ENCODE measurements around the gene OLFML3. TPM values are rescaled to one million over a fixed set of nuclear protein-coding genes. Genes with fewer than 3 reads are reported as not detected.
A peak's percentile ranks its signal among the peaks of the same experiment; 100 is the strongest.
"Not testable (repeated sequence)": the region's sequence is repeated elsewhere in the genome, so short reads cannot be mapped to it uniquely, and the experiment has no call there.

The OLFML3 gene
- total and polyA plus RNA-seq, 7 donors, result 6.4 to 15.8 (median 9.9) TPM

DNA sequence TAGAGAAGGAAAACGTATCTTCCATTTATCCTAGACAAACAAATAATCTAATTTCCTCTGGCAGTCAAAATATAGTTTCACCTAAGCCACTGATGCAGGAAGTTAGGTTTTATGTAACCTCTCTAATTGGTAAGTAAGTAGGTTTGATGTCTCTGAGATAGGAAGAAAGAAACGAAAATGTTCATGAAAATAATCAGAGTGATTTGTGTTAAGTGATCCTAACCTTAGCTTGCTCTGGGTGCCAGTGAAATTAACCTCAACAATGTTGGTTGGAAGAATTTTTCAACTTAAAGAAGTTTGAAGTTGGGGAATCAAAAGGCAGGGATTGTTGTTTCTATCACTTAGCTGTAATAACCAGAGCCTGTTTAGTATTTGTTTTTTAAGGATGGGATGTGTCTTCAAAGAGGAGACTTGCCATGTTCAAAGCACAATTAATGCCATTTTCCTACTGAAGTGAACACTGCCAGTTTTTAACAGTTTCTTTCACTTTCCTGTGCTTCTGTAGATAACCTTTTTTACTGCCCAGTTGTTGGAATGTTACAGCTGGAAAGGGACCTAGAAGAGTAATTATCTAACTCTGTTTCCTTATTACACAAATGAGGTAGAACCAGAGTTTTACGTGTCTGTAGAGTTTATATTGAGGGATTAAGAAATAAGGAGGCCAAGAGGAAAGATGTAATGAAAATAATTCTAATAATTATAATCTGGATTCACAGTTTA lies 31.7 kb upstream of the OLFML3 start:
- 24 to 41% (median 25%) methylated on average over 3 of the region's 3 CpGs for WGBS, 3 donors
- peak overlapping the region; percentile 28 for H3K4me3 ChIP-seq
- TF ChIP-seq, protein P1, sequence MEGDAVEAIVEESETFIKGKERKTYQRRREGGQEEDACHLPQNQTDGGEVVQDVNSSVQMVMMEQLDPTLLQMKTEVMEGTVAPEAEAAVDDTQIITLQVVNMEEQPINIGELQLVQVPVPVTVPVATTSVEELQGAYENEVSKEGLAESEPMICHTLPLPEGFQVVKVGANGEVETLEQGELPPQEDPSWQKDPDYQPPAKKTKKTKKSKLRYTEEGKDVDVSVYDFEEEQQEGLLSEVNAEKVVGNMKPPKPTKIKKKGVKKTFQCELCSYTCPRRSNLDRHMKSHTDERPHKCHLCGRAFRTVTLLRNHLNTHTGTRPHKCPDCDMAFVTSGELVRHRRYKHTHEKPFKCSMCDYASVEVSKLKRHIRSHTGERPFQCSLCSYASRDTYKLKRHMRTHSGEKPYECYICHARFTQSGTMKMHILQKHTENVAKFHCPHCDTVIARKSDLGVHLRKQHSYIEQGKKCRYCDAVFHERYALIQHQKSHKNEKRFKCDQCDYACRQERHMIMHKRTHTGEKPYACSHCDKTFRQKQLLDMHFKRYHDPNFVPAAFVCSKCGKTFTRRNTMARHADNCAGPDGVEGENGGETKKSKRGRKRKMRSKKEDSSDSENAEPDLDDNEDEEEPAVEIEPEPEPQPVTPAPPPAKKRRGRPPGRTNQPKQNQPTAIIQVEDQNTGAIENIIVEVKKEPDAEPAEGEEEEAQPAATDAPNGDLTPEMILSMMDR (IDR thresholded peaks at IDR 0.05), result no peak
- intact Hi-C loops (cut with DNase I), result no loop called here
- no peak for ATAC-seq
- H3K27me3 ChIP-seq (ENCODE audit: insufficient read depth in 3 of 3, low read length in 2 of 3), result no peaks in the 10 kb centered on the region
- peaks cover 38% of the 10 kb centered on the region for H3K4me1 ChIP-seq
- no peaks in the 10 kb centered on the region for H3K9me3 ChIP-seq
- DNase-seq, result no peak
- peaks cover 0 to 9% of the 10 kb centered on the region in 2 donors for H3K36me3 ChIP-seq (ENCODE audit: insufficient read depth in 1 of 2, low read depth in 1 of 2)
- H3K27ac ChIP-seq, result peak overlapping the region; percentile 56

DNA sequence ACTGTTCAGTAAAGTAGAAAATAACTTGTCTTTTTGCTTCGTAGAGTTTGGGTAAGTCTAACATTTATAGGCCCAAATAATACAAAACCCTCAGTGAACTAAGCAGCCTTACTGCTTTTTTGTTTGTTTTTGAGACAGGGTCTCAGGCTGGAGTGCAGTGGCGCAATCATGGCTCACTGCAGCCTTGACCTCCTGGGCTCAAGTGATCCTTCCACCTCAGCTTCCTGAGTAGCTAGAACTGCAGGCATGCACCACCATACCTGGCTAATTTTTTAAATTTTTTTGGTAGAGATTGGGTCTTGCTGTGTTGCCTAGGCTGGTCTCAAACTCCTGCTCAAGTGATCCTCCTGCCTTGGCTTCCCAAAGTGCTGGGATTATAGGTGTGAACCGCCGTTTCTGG lies 31.1 kb upstream of the OLFML3 start:
- DNase-seq; H3K27me3 ChIP-seq (ENCODE audit: insufficient read depth in 3 of 3, low read length in 2 of 3); H3K9me3 ChIP-seq; intact Hi-C loops (cut with DNase I); H3K36me3 ChIP-seq (ENCODE audit: insufficient read depth in 1 of 2, low read depth in 1 of 2); H3K4me3 ChIP-seq: not testable (repeated sequence)
- H3K27ac ChIP-seq, result peak overlapping the region; percentile 56
- ATAC-seq, result peak in 1 of 4 donors; percentile 29
- peaks cover 38% of the 10 kb centered on the region for H3K4me1 ChIP-seq
- 74 to 89% (median 84%) methylated on average over 4 of the region's 4 CpGs for WGBS, 3 donors

DNA sequence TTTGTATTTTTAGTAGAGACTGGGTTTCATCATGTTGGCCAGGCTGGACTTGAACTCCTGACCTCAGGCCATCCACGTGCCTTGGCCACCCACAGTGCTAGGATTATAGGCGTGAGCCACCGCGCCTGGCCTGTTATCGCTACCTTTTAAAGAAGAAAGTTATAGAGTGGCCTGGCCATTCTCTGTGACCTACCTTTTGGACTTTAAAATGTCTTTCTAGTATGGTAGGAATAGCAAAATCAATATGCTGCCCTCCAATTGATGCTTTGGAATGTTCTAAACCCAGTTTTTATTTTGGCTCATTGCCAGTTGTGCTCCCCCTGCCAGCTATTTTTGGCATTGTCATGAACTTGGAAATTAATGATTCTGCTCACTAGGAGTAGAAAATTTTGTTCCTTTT lies 30.3 kb upstream of the OLFML3 start:
- ATAC-seq (peak in 2 of 4 donors; percentile 58 to 67), DNase-seq (no peak)
- intact Hi-C loops (cut with DNase I), result no loop called here
- H3K27ac ChIP-seq, result no peak overlapping the region
- H3K9me3 ChIP-seq, result no peaks in the 10 kb centered on the region
- H3K4me1 ChIP-seq, result peaks cover 38% of the 10 kb centered on the region
- H3K4me3 ChIP-seq, result no peak overlapping the region
- H3K36me3 ChIP-seq (ENCODE audit: insufficient read depth in 1 of 2, low read depth in 1 of 2), result peaks cover 0 to 5% of the 10 kb centered on the region in 2 donors
- TF ChIP-seq, protein P1 (IDR thresholded peaks at IDR 0.05), result peak; percentile 26
- no peaks in the 10 kb centered on the region for H3K27me3 ChIP-seq (ENCODE audit: insufficient read depth in 3 of 3, low read length in 2 of 3)
- WGBS, 3 donors, result 49 to 73% (median 52%) methylated on average over 5 of the region's 5 CpGs

DNA sequence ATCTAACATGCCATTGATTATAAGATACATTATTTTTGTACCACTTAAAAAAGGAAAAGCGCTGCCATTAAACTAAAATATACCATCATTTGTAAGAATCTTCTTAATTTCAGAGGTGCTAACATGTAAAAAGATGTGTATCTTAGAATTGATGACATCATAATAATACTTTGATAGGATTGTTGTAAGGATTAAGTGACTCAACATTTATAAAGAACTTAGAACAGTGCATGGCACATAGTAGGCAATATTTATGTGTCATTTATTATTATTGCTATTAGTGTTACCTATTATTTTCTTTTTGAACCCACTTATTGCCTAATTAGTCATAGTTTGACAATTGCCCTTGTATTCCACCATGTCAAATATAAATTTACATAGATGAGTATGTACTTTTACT lies 28.4 kb upstream of the OLFML3 start:
- Histone ChIP-seq H3K27ac (no peak overlapping the region), H3K4me1 (peaks cover 34% of the 10 kb centered on the region), H3K4me3 (no peak overlapping the region), H3K9me3 (no peaks in the 10 kb centered on the region), H3K36me3 (ENCODE audit: insufficient read depth in 1 of 2, low read depth in 1 of 2) (peaks cover 0 to 24% of the 10 kb centered on the region in 2 donors), H3K27me3 (ENCODE audit: insufficient read depth in 3 of 3, low read length in 2 of 3) (no peaks in the 10 kb centered on the region)
- intact Hi-C loops (cut with DNase I), result no loop called here
- ATAC-seq, result no peak
- no peak for DNase-seq
- TF ChIP-seq, protein P1 (IDR thresholded peaks at IDR 0.05), result no peak
- WGBS, 3 donors, result 96 to 100% (median 100%) methylated on average over 1 of the region's 1 CpG

DNA sequence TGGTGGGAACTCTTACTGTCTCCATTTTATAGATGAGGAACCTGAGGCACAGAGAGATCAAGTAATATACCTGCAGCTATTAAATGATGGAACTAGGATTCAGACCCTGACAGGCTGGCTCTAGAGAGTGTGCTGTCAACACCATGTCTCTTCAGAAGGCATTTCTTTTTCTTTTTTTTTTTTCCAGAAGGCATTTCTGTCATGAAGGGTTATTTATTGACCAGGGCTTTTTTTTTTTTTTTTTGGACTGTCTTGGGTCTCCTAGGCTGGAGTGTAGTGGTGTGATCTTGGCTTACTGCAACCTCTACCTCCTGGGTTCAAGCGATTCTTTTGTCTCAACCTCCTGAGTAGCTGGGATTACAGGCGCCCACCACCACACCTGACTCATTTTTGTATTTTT lies 27.6 kb upstream of the OLFML3 start:
- H3K27me3 ChIP-seq (ENCODE audit: insufficient read depth in 3 of 3, low read length in 2 of 3), result no peaks in the 10 kb centered on the region
- DNase-seq (no peak), ATAC-seq (no peak)
- 96 to 100% (median 96%) methylated on average over 2 of the region's 2 CpGs for WGBS, 3 donors
- no peak overlapping the region for H3K27ac ChIP-seq
- intact Hi-C loops (cut with DNase I), result no loop called here
- peaks cover 25% of the 10 kb centered on the region for H3K4me1 ChIP-seq
- H3K36me3 ChIP-seq (ENCODE audit: insufficient read depth in 1 of 2, low read depth in 1 of 2), result peaks cover 0 to 32% of the 10 kb centered on the region in 2 donors
- no peak overlapping the region for H3K4me3 ChIP-seq
- TF ChIP-seq, protein P1 (IDR thresholded peaks at IDR 0.05), result no peak
- no peaks in the 10 kb centered on the region for H3K9me3 ChIP-seq
